Upper lobe of left lung (tissue), 6 donors: ENCODE results near the gene ZNF423. TPM values are rescaled to one million over a fixed set of nuclear protein-coding genes. Genes with fewer than 3 reads are reported as not detected.

Experiments
- ATAC-seq, 2 donors: fragments of 200-7000 bp; cut with Tn5 transposase; one replicate each; pipeline ENCODE4 v1.9.1; 2022; ENCODE audit warnings: mild to moderate bottlenecking in 2 of 2, moderate library complexity in 2 of 2; ENCODE audit not compliant: low FRiP score in 2 of 2
- DNase-seq, 2 donors: peaks; one replicate each; pipeline ENCODE4 v3.0.0-alpha.2; 2019 to 2020
- H3K27ac ChIP-seq, 4 donors: fragments of 200-600 bp; sonication (generic); one replicate each; pipeline ENCODE4 v1.5.1; 2016 to 2019
- H3K27me3 ChIP-seq, 4 donors: fragments of 200-600 bp; sonication (generic); one replicate each; pipeline ENCODE4 v1.5.1; 2017 to 2019
- H3K36me3 ChIP-seq, 4 donors: fragments of 200-600 bp; sonication (generic); one replicate each; pipeline ENCODE4 v1.5.1; 2016 to 2019
- H3K4me1 ChIP-seq, 4 donors: fragments of 200-600 bp; sonication (generic); one replicate each; pipeline ENCODE4 v1.5.1; 2018 to 2019
- H3K4me3 ChIP-seq, 4 donors: fragments of 200-600 bp; sonication (generic); one replicate each; pipeline ENCODE4 v1.5.1; 2017 to 2019; ENCODE audit warnings: mild to moderate bottlenecking in 2 of 4, moderate library complexity in 1 of 4
- H3K9me3 ChIP-seq, 4 donors: fragments of 200-600 bp; sonication (generic); one replicate each; pipeline ENCODE4 v1.5.1; 2018 to 2019
- CTCF ChIP-seq, 6 experiments: fragments of 450-650 bp in 4 of 6; fragments of 200-600 bp in 2 of 6; sonication (generic) in 2 of 6; IDR thresholded peaks; one replicate each; pipeline ENCODE4 v1.5.1; 2016 to 2019; ENCODE audit warnings: antibody characterized with exemption in 6 of 6
- EP300 ChIP-seq, 4 donors: sonication (generic); formaldehyde crosslinking; IDR thresholded peaks; one replicate each; pipeline ENCODE4 v1.5.1; 2017; ENCODE audit warnings: antibody characterized with exemption in 4 of 4, control low read depth in 2 of 4
- POLR2A ChIP-seq, 4 donors: fragments of 450-650 bp; IDR thresholded peaks; one replicate each; pipeline ENCODE4 v1.5.1; 2016 to 2017; ENCODE audit warnings: antibody characterized with exemption in 4 of 4, mild to moderate bottlenecking in 2 of 4
- POLR2AphosphoS5 ChIP-seq, 2 donors: sonication (generic); formaldehyde crosslinking; IDR thresholded peaks; one replicate each; pipeline ENCODE4 v1.5.1; 2017; ENCODE audit warnings: antibody characterized with exemption in 2 of 2
- WGBS, 2 donors: methylation state at CpG; one replicate each; pipeline ENCODE4 v1.1.5; 2017 to 2018; 5-methylcytosine and 5-hydroxymethylcytosine counted together
- total RNA-seq, 6 donors: library from RNA; depleted of rRNA in 4 of 6; stranded (reverse); fragments of >200 nt in 4 of 6; gene quantifications; one replicate each; pipeline versions ENCODE4 v1.1.0 to v1.2.1, GENCODE V29; 2016 to 2021
- donor health status: DM: no; HTN: no; CAD: no; lungs with moderate emphysema.
- donor health status: DM: no; HTN: yes; CAD: no; lungs with severe emphysema.

ZNF423 gene
- total RNA-seq, 6 donors from 2014 or later = 4.1 to 11.4 (median 6.7) TPM

- H3K27me3 ChIP-seq = no peaks in the 10 kb centered on the region
- no peaks in the 10 kb centered on the region for H3K36me3 ChIP-seq
- H3K27ac ChIP-seq = no peak overlapping the region
- TF ChIP-seq EP300 (IDR thresholded peaks at IDR 0.05) (no peak), CTCF (IDR thresholded peaks at IDR 0.05) (no peak), POLR2A (IDR thresholded peaks at IDR 0.05) (no peak), POLR2AphosphoS5 (IDR thresholded peaks at IDR 0.05) (no peak)
- 100% methylated on average over 1 of the region's 1 CpG for WGBS, 2 donors
- H3K4me3 ChIP-seq = no peak overlapping the region
- no peak for DNase-seq
- H3K9me3 ChIP-seq = peaks cover 12 to 33% (median 20%) of the 10 kb centered on the region in 4 donors
- peaks cover 0 to 4% (median 2%) of the 10 kb centered on the region in 4 donors for H3K4me1 ChIP-seq
- ATAC-seq = no peak
These were observed 210.6 kb downstream of the ZNF423 start for GRCh38 chr16:49645263-49645662.

GRCh38 chr16:49644145-49644463, 211.8 kb downstream of the ZNF423 start:
- Histone ChIP-seq H3K36me3 (no peaks in the 10 kb centered on the region), H3K27ac (no peak overlapping the region), H3K4me1 (peaks cover 3 to 15% (median 7%) of the 10 kb centered on the region in 4 donors), H3K9me3 (peaks cover 12 to 33% (median 20%) of the 10 kb centered on the region in 4 donors), H3K4me3 (no peak overlapping the region), H3K27me3 (no peaks in the 10 kb centered on the region)
- DNase-seq (no peak), ATAC-seq (no peak)
- TF ChIP-seq POLR2A (IDR thresholded peaks at IDR 0.05) = no peak
- TF ChIP-seq EP300 (IDR thresholded peaks at IDR 0.05) = no peak
- no peak for TF ChIP-seq POLR2AphosphoS5 (IDR thresholded peaks at IDR 0.05)
- no peak for TF ChIP-seq CTCF (IDR thresholded peaks at IDR 0.05)
- WGBS, 2 donors = 40 to 48% methylated on average over 4 of the region's 4 CpGs

GRCh38 chr16:49643429-49644144, 212.3 kb downstream of the ZNF423 start:
- H3K27me3 ChIP-seq = no peaks in the 10 kb centered on the region
- DNase-seq (no peak), ATAC-seq (no peak)
- H3K9me3 ChIP-seq = peaks cover 9 to 28% (median 17%) of the 10 kb centered on the region in 4 donors
- H3K27ac ChIP-seq = no peak overlapping the region
- TF ChIP-seq EP300 (IDR thresholded peaks at IDR 0.05) (no peak), POLR2AphosphoS5 (IDR thresholded peaks at IDR 0.05) (no peak), CTCF (IDR thresholded peaks at IDR 0.05) (no peak), POLR2A (IDR thresholded peaks at IDR 0.05) (no peak)
- no peak overlapping the region for H3K4me3 ChIP-seq
- peaks cover 3 to 20% (median 12%) of the 10 kb centered on the region in 4 donors for H3K4me1 ChIP-seq
- 72 to 79% methylated on average over 6 of the region's 6 CpGs for WGBS, 2 donors
- H3K36me3 ChIP-seq = no peaks in the 10 kb centered on the region

GRCh38 chr16:49641250-49641649, 214.7 kb downstream of the ZNF423 start:
- Histone ChIP-seq H3K27me3 (no peaks in the 10 kb centered on the region), H3K9me3 (peaks cover 0 to 7% (median 0%) of the 10 kb centered on the region in 4 donors), H3K36me3 (peaks cover 0 to 7% (median 0%) of the 10 kb centered on the region in 4 donors), H3K4me1 (peaks cover 3 to 21% (median 13%) of the 10 kb centered on the region in 4 donors), H3K27ac (no peak overlapping the region), H3K4me3 (no peak overlapping the region)
- DNase-seq = no peak
- WGBS, 2 donors = 71 to 80% methylated on average over 2 to 3 of the region's 3 CpGs
- ATAC-seq = no peak
- TF ChIP-seq POLR2AphosphoS5 (IDR thresholded peaks at IDR 0.05) = no peak
- no peak for TF ChIP-seq EP300 (IDR thresholded peaks at IDR 0.05)
- TF ChIP-seq CTCF (IDR thresholded peaks at IDR 0.05) = no peak
- TF ChIP-seq POLR2A (IDR thresholded peaks at IDR 0.05) = no peak

GRCh38 chr16:49640581-49640980, 215.3 kb downstream of the ZNF423 start:
- no peaks in the 10 kb centered on the region for H3K27me3 ChIP-seq
- peaks cover 0 to 7% (median 3%) of the 10 kb centered on the region in 4 donors for H3K36me3 ChIP-seq
- ATAC-seq (no peak), DNase-seq (peak in 1 of 2 donors; percentile 59)
- peaks cover 3 to 21% (median 13%) of the 10 kb centered on the region in 4 donors for H3K4me1 ChIP-seq
- peaks cover 0 to 2% (median 0%) of the 10 kb centered on the region in 4 donors for H3K9me3 ChIP-seq
- TF ChIP-seq POLR2AphosphoS5 (IDR thresholded peaks at IDR 0.05) = no peak
- TF ChIP-seq EP300 (IDR thresholded peaks at IDR 0.05) = no peak
- TF ChIP-seq CTCF (IDR thresholded peaks at IDR 0.05) = no peak
- no peak for TF ChIP-seq POLR2A (IDR thresholded peaks at IDR 0.05)
- no peak overlapping the region for H3K4me3 ChIP-seq
- H3K27ac ChIP-seq = peak overlapping the region in 1 of 4 donors; percentile 32
- 38% methylated on average over 4 of the region's 15 CpGs; no CpG with 5 or more reads in 1 of the 2 donors for WGBS, 2 donors
